ENCODE data around the gene CCT3.

CCT3 gene

DNA sequence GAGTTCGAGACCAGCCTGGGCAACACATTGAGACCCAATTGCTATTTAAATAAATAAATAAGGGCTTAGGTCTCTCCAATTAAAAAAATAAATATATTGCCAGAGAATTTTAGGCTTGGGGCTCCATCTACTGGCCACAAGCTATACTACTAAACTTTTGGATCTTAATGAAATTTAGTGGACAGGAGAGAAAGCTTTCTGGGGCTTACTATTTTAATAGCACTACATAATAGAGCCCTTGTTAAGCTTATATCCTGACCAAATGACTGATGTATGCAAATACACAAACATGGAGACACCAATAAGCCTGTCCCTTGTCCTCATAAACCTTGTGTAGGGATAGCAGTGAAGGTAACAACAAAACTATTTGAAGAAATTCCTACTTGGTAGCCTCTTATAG is 18.4 kb downstream of the CCT3 start:
- no peak for DNase-seq
- H3K27ac Mint-ChIP-seq, result no peak overlapping the region
- no peaks in the 10 kb centered on the region for H3K4me1 Mint-ChIP-seq
- peaks cover 65% of the 10 kb centered on the region for H3K36me3 Mint-ChIP-seq (ENCODE audit: low read depth)
- no peaks in the 10 kb centered on the region for H3K27me3 Mint-ChIP-seq
- no peaks in the 10 kb centered on the region for H3K9me3 Mint-ChIP-seq
- H3K4me3 Mint-ChIP-seq, result no peak overlapping the region
- ATAC-seq, result no peak

DNA sequence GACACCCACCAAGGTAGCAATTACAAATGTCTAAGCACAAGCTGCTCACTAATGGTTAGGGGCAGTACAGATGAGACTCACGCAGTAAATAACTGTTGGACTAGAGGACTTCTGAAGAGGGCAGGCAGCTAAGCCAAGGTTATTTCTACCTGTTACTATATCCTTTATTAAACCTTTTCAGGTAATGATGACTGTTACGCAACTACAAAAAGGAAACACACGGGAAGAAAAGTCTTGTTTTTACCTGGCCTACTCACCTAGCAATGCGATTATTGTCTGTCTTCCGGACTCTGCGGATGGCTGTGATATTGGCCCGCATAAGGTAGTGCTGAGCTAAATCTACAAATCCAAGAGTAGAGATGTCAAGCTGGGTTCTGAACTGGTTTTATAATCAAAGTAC is 21.2 kb downstream of the CCT3 start:
- DNase-seq (no peak), ATAC-seq (no peak)
- Mint-ChIP-seq H3K36me3 (ENCODE audit: low read depth) (peaks cover 75% of the 10 kb centered on the region), H3K27me3 (no peaks in the 10 kb centered on the region), H3K27ac (no peak overlapping the region), H3K9me3 (no peaks in the 10 kb centered on the region), H3K4me3 (no peak overlapping the region), H3K4me1 (no peaks in the 10 kb centered on the region)

DNA sequence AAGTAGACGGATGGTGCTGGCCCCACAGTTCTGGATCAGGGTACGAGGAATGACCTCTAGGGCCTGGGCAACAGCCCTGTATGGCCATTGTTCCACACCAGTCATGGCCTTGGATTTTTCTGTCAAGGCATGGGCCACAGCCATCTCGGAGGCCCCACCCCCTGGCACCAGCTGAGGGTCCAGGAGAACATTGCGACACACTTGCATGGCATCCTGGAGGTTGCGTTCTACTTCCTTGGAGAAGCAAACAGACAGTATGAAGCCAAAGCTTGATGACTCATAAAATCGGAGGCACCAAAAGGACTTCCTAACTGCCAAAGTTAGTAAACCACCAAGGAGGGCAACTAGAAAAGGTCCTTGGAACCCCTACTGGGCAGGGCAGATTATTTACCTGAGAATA is 27.1 kb downstream of the CCT3 start:
- Mint-ChIP-seq H3K4me1 (no peaks in the 10 kb centered on the region), H3K36me3 (ENCODE audit: low read depth) (peaks cover 63% of the 10 kb centered on the region), H3K27ac (no peak overlapping the region), H3K27me3 (no peaks in the 10 kb centered on the region), H3K9me3 (no peaks in the 10 kb centered on the region), H3K4me3 (no peak overlapping the region)
- DNase-seq (no peak), ATAC-seq (no peak)

DNA sequence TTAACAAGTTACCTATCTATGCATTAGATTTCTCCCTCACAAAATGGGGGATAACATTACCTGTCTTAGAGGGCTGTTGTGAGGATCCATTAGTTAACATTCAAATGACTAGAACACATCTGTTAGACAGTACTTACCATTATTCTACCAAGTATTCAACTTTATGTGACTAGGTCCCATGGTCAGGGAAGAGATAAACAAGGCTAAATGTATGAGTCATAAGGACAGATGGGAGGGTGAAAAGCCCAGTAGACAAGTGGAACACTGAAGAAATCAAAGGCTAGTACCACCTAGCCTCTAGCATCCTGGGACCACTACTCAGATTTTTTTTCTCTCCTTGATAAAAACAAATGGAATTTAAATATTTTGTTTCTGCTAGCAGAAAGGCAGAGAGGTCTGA is 30.0 kb downstream of the CCT3 start:
- H3K4me3 Mint-ChIP-seq, result no peak overlapping the region
- H3K9me3 Mint-ChIP-seq, result no peaks in the 10 kb centered on the region
- no peaks in the 10 kb centered on the region for H3K4me1 Mint-ChIP-seq
- H3K27ac Mint-ChIP-seq, result no peak overlapping the region
- DNase-seq, result no peak
- H3K36me3 Mint-ChIP-seq (ENCODE audit: low read depth), result peaks cover 53% of the 10 kb centered on the region
- H3K27me3 Mint-ChIP-seq, result no peaks in the 10 kb centered on the region
- no peak for ATAC-seq

DNA sequence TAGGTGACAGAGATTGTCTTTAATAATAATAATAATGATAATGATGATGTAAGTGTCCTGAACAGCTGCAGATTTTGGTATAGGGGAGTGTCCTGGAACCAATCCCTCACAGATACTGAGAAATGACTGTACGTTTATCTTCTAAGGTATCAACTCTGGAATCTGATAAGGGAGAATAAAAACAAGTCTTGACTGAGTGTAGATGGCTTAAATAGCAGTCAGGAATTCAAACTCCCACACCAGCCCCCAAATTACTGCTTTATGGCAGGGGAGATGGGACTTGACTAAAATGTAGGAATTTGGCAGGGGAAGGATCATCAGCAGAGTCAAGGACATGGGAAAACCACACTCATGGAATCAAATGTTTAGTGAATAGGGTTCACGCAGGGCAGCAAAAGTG is 32.9 kb downstream of the CCT3 start:
- H3K9me3 Mint-ChIP-seq, result no peaks in the 10 kb centered on the region
- no peaks in the 10 kb centered on the region for H3K27me3 Mint-ChIP-seq
- DNase-seq (no peak), ATAC-seq (no peak)
- H3K36me3 Mint-ChIP-seq (ENCODE audit: low read depth), result peaks cover 41% of the 10 kb centered on the region
- H3K4me3 Mint-ChIP-seq, result no peak overlapping the region
- H3K4me1 Mint-ChIP-seq, result no peaks in the 10 kb centered on the region
- H3K27ac Mint-ChIP-seq, result no peak overlapping the region

DNA sequence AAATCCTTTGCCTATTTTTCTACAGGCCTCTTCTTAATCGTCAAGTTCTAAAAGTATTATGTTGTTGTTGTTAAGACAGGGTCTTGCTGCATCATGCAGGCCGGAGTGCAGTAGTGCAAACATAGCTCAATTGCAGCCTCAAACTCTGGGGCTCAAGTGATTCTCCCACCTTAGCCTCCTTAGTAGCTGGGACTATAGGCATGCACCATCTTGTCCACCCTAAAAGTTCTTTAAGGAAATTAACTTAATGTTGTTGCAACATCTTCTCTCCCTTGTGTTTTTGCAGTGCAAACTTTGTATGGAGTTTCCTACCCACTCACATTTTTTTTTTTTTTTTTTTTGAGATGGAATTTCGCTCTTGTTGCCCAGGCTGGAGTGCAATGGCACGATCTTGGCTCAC is 34.9 kb downstream of the CCT3 start:
- H3K27ac Mint-ChIP-seq, result peak overlapping the region; percentile 11
- no peak overlapping the region for H3K4me3 Mint-ChIP-seq
- no peak for ATAC-seq
- no peaks in the 10 kb centered on the region for H3K4me1 Mint-ChIP-seq
- no peaks in the 10 kb centered on the region for H3K9me3 Mint-ChIP-seq
- DNase-seq, result no peak
- no peaks in the 10 kb centered on the region for H3K27me3 Mint-ChIP-seq
- H3K36me3 Mint-ChIP-seq (ENCODE audit: low read depth), result peaks cover 26% of the 10 kb centered on the region

DNA sequence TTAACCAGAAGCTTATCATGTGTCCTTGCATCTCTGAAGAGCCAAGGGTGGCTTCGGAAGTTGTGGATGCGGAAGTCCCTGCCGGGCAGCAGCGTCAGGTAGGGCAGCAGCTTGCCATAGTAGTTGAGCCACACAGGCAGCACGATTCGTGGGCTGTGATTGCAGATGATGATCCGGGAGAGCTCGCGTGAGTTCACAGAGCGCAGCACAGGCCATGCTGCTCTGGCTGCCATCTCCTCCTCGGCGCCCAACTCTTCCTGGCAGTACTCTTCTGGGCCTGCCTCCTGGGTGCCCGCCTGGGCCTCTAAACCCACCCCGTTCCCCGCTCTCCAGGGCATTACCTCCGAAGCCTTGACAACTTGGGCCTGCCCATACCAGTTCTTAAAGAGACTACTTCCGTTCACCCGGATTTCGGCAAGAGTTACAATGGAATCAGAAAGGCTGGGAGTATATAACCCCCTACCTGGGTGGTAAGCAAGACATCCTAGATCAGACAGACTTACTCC is 39.2 kb downstream of the CCT3 start, which contains the start of gene VHLL:
Gene VHLL (minus strand): TSS at position 456 of the 506 bp plus-strand sequence. CDS start 118 bp downstream, at position 338.
- H3K27me3 Mint-ChIP-seq, result no peaks in the 10 kb centered on the region
- no peak within 1 kb of the TSS for H3K4me3 Mint-ChIP-seq
- H3K4me1 Mint-ChIP-seq, result peaks cover 16% of the 10 kb centered on the region
- H3K36me3 Mint-ChIP-seq (ENCODE audit: low read depth), result peaks cover 9% of the 10 kb centered on the region
- no peak for ATAC-seq
- no peak for DNase-seq
- no peak within 1 kb of the TSS for H3K27ac Mint-ChIP-seq
- no peaks in the 10 kb centered on the region for H3K9me3 Mint-ChIP-seq

DNA sequence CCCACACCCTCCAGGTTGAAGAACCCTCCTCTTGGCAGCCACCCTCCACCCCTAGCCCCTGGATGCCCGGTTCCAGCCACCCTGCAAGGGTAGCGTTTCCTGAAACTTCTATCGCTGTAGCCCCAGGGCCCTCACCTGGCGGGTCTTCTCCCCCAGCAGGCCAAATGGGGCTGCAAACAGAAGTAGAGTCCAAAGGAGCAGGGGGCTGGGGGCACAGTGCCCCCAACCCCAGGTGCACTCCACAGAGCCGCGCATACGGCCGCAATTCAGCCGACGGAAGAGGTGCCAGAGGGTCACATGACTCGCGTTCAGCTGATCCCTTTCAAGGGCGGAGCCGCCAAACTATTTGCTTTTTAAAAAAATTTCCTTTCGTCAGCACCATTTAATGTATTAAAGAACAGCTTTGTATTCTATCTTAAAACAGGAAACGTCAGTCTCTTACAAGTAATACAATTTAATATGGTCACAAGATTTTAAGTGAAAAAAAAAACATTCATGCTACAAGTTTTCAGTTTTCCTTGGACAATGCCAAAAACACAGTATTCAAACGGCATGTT is 42.6 kb downstream of the CCT3 start, which contains the start of gene GLMP:
Gene GLMP (minus strand): TSS at position 289 of the 557 bp plus-strand sequence. CDS start 34 bp downstream, at position 255.
- ATAC-seq (peak; percentile 81), DNase-seq (peak; percentile 59)
- Mint-ChIP-seq H3K9me3 (no peaks in the 10 kb centered on the region), H3K36me3 (ENCODE audit: low read depth) (peaks cover 1% of the 10 kb centered on the region), H3K27me3 (no peaks in the 10 kb centered on the region), H3K27ac (peak within 1 kb of the TSS; percentile 68), H3K4me1 (peaks cover 18% of the 10 kb centered on the region), H3K4me3 (peak within 1 kb of the TSS; percentile 83)

DNA sequence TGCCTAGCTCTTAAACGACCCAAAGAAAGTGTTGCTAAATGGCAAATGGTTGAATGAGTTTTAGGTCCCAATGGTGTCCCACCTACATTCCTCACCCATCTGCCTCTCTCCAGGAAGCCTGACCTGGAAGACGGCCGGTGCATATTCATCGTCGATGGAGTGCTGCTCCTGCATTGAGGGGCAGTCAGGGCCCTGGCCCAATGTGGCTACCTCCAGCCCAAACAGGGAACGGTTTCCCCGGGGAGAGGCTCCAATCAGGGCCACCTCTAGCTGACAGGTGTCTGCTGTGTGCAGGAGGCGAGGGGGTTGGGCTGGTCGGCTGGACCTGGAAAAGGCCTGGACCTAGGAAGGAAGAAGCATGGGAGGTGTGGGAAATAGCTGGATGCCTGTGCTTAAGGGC is 44.2 kb downstream of the CCT3 start:
- DNase-seq (no peak), ATAC-seq (no peak)
- peaks cover 1% of the 10 kb centered on the region for H3K36me3 Mint-ChIP-seq (ENCODE audit: low read depth)
- H3K27me3 Mint-ChIP-seq, result no peaks in the 10 kb centered on the region
- no peaks in the 10 kb centered on the region for H3K9me3 Mint-ChIP-seq
- peaks cover 18% of the 10 kb centered on the region for H3K4me1 Mint-ChIP-seq
- no peak overlapping the region for H3K4me3 Mint-ChIP-seq
- no peak overlapping the region for H3K27ac Mint-ChIP-seq

DNA sequence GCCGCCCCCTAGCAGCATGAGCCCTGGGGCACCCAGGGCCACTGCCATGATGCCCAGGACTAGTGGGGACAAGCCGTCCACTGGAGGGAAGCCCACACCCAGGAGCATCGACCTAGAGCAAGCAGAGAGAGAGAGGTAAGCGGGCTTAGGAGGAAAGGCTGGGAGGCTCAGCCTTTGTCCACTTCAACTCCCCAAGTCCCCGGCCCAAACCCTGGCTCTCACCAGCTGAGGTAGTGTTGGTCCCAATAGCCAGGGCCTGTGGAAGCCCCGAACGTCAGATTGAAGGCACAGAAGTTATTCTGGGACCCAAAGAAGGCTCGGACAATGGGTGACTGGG is 45.0 kb downstream of the CCT3 start:
- ATAC-seq (no peak), DNase-seq (no peak)
- H3K9me3 Mint-ChIP-seq, result no peaks in the 10 kb centered on the region
- H3K36me3 Mint-ChIP-seq (ENCODE audit: low read depth), result peaks cover 4% of the 10 kb centered on the region
- no peaks in the 10 kb centered on the region for H3K27me3 Mint-ChIP-seq
- H3K27ac Mint-ChIP-seq, result no peak overlapping the region
- H3K4me1 Mint-ChIP-seq, result peaks cover 18% of the 10 kb centered on the region
- no peak overlapping the region for H3K4me3 Mint-ChIP-seq

DNA sequence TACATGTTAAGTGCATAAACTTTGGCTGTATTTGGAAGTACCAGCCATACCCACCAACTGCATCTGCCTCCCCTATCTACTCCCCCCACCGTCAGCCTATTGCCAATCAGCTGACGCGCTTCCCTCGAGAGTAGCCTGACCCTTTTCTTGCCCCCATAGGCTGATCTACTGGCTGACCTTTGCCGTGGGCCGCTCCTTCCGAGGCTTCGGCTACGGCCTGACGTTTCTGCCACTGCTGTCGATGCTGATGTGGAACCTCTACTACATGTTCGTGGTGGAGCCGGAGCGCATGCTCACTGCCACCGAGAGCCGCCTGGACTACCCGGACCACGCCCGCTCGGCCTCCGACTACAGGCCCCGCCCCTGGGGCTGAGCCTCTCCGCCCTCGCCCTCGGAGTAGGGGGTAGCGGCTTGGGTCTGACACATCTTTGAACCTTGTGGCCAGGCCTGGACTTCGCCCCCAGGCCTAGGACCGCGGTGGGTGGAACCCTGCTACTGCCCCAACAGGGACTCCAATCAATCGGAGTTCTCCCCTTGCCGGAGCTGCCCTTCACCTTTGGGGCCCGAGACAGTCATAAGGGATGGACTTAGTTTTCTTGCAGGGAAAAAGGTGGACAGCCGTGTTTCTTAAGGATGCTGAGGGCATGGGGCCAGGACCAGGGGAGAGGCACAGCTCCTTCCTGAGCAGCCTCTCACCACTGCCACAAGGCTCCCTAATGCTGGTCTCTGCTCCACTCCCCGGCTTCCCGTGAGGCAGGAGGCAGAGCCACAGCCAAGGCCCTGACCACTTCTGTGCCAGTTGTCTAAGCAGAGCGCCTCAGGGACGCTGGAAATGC is 46.6 kb downstream of the CCT3 start:
- Mint-ChIP-seq H3K4me1 (peaks cover 18% of the 10 kb centered on the region), H3K27me3 (no peaks in the 10 kb centered on the region), H3K4me3 (peak overlapping the region; percentile 49), H3K27ac (peak overlapping the region; percentile 27), H3K36me3 (ENCODE audit: low read depth) (peaks cover 6% of the 10 kb centered on the region), H3K9me3 (no peaks in the 10 kb centered on the region)
- ATAC-seq, result no peak
- DNase-seq, result peak; percentile 29

DNA sequence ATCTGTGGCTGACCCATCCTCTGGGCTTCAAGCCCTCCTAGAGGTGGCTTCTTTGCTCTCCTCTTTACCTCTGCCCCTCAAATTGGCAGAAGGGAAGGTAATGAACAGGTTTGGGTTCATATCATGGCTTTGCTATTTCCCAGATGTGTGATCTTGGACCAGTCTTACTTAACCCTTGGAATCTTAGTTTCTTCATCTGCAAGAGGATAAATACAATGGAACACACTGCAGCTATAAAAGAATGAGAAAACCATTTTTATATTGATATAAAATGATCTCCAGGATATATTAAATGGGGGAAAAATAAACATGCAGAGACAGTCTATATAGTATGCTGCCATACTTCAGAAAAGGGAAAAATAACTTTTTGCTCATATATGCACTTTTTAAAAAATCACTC is 48.2 kb downstream of the CCT3 start:
- ATAC-seq, result no peak
- H3K9me3 Mint-ChIP-seq, result no peaks in the 10 kb centered on the region
- H3K36me3 Mint-ChIP-seq (ENCODE audit: low read depth), result peaks cover 7% of the 10 kb centered on the region
- H3K4me1 Mint-ChIP-seq, result peaks cover 9% of the 10 kb centered on the region
- no peak overlapping the region for H3K4me3 Mint-ChIP-seq
- no peak overlapping the region for H3K27ac Mint-ChIP-seq
- H3K27me3 Mint-ChIP-seq, result no peaks in the 10 kb centered on the region
- no peak for DNase-seq

DNA sequence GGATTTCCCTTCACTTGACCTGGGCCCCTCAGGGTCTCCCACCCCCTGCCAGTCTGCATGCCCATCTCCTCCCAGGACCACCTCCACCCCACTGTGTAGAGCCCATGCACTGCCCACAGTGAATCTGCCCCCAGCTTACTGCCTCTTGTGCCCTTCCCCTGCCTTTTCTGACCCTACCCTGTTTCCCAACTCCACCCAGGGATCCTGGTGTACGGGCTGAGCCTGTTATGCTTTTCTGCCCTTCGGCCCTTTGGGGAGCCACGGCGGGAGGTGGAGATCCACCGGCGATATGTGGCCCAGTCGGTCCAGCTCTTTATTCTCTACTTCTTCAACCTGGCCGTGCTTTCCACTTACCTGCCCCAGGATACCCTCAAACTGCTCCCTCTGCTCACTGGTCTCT is 52.0 kb downstream of the CCT3 start:
- DNase-seq (no peak), ATAC-seq (no peak)
- H3K4me3 Mint-ChIP-seq, result no peak overlapping the region
- peaks cover 21% of the 10 kb centered on the region for H3K4me1 Mint-ChIP-seq
- peaks cover 11% of the 10 kb centered on the region for H3K36me3 Mint-ChIP-seq (ENCODE audit: low read depth)
- no peak overlapping the region for H3K27ac Mint-ChIP-seq
- no peaks in the 10 kb centered on the region for H3K9me3 Mint-ChIP-seq
- no peaks in the 10 kb centered on the region for H3K27me3 Mint-ChIP-seq

DNA sequence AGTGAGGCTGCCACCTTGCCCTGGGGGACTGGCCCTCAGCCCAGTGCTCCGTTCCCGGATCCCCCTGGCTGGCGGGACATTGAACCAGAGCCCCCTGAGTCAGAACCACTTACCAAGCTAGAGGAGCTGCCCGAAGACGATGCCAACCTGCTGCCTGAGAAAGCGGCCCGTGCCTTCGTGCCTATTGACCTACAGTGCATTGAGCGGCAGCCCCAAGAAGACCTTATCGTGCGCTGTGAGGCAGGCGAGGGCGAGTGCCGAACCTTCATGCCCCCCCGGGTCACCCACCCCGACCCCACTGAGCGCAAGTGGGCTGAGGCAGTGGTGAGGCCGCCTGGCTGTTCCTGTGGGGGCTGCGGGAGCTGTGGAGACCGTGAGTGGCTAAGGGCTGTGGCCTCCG is 52.7 kb downstream of the CCT3 start:
- no peak for ATAC-seq
- peaks cover 15% of the 10 kb centered on the region for H3K36me3 Mint-ChIP-seq (ENCODE audit: low read depth)
- H3K4me3 Mint-ChIP-seq, result no peak overlapping the region
- H3K27me3 Mint-ChIP-seq, result no peaks in the 10 kb centered on the region
- H3K27ac Mint-ChIP-seq, result no peak overlapping the region
- no peak for DNase-seq
- peaks cover 27% of the 10 kb centered on the region for H3K4me1 Mint-ChIP-seq
- H3K9me3 Mint-ChIP-seq, result no peaks in the 10 kb centered on the region

DNA sequence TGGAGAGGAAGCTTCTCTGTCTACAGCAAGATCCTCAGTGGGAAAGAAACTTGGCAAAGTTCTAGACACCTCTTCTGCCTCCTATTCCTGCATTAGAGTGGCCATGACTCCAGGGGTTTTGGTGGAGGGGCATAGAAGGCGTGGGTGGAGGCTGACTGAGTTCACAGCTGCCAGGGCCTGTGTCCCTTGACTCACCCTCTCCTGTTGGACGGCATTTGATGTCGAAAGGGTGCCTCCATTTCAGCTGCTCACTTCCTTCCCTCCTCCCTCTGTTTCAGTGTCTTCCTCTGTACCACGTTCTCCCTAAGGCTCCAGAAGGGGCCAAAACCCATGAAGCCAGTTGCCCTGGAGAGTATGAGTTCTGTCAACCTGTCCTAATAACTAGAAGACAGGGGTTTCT is 53.3 kb downstream of the CCT3 start:
- Mint-ChIP-seq H3K4me3 (no peak overlapping the region), H3K27ac (no peak overlapping the region), H3K4me1 (peaks cover 34% of the 10 kb centered on the region), H3K27me3 (no peaks in the 10 kb centered on the region), H3K9me3 (no peaks in the 10 kb centered on the region), H3K36me3 (ENCODE audit: low read depth) (peaks cover 19% of the 10 kb centered on the region)
- DNase-seq (no peak), ATAC-seq (no peak)

Measured in activated naive CD8-positive, alpha-beta T cell treated with anti-CD3 and anti-CD28 coated beads, Interleukin-2, amount 50 U/mL, for 24 hours (primary cell).